K562 (cell line): ENCODE data around the gene KAZN.

ENCODE experiments used
- BCOR ChIP-seq: fragments of 450-650 bp; IDR thresholded peaks from 2 replicates; pipeline ENCODE4 v1.6.1; 2016
- FOS ChIP-seq: IDR thresholded peaks from 3 replicates; pipeline ENCODE4 v1.6.1; 2011; ENCODE audit not compliant: insufficient read length; ENCODE audit errors: extremely low read depth
- FOXP1 ChIP-seq: sonication (generic); formaldehyde crosslinking; IDR thresholded peaks from 2 replicates; pipeline ENCODE4 v1.8.0; 2022; ENCODE audit warnings: mild to moderate bottlenecking, missing genetic modification reagents
- ZNF408 ChIP-seq: fragments of 250-450 bp; sonication (Bioruptor Pico); IDR thresholded peaks from 2 replicates; pipeline ENCODE4 v1.4.0; 2020; ENCODE audit warnings: low read depth, mild to moderate bottlenecking, moderate library complexity
- TF ChIP-seq, protein P1 (sequence below), 3 experiments: IDR thresholded peaks in 2 of 3; conservative IDR thresholded peaks in 1 of 3; 2 replicates each; pipeline ENCODE4 v1.5.1; 2011 to 2012; ENCODE audit warnings: low read length in 3 of 3, mild to moderate bottlenecking in 3 of 3, control low read depth in 2 of 3, improper control_type of control experiment in 1 of 3, inconsistent platforms in 1 of 3, low read depth in 1 of 3, mixed read lengths in 1 of 3, moderate library complexity in 1 of 3; ENCODE audit not compliant: insufficient read depth in 2 of 3
- TF ChIP-seq, protein P2 (sequence below), 2 experiments: fragments of 450-650 bp; formaldehyde crosslinking in 1 of 2; IDR thresholded peaks; 2 replicates each; pipeline versions ENCODE4 v1.4.0 to v1.6.1; 2014 to 2020; ENCODE audit warnings: mild to moderate bottlenecking in 2 of 2, borderline replicate concordance in 1 of 2, low read depth in 1 of 2

DNA sequence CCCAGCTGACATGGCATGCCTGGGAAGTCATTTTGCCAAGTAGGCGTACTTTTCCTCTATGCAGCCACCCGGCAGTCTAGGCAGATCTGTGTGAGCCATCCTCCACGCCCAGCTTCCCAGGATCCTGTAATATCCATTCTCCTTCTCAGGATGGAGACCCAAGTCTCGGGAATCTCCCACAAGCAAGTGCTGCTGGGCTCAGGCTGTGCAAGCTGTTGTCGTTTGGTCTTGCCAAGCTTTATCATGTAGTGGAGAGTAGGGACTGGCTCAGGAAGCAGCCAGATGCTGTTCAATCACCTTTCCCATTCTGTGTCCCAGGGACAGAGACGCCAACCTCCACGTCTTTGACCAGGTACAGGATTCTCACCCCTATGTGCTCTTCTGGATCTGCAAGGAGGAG lies 363.9 kb downstream of the KAZN start:
- TF ChIP-seq, protein P1, sequence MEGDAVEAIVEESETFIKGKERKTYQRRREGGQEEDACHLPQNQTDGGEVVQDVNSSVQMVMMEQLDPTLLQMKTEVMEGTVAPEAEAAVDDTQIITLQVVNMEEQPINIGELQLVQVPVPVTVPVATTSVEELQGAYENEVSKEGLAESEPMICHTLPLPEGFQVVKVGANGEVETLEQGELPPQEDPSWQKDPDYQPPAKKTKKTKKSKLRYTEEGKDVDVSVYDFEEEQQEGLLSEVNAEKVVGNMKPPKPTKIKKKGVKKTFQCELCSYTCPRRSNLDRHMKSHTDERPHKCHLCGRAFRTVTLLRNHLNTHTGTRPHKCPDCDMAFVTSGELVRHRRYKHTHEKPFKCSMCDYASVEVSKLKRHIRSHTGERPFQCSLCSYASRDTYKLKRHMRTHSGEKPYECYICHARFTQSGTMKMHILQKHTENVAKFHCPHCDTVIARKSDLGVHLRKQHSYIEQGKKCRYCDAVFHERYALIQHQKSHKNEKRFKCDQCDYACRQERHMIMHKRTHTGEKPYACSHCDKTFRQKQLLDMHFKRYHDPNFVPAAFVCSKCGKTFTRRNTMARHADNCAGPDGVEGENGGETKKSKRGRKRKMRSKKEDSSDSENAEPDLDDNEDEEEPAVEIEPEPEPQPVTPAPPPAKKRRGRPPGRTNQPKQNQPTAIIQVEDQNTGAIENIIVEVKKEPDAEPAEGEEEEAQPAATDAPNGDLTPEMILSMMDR (IDR thresholded peaks at IDR 0.05 in 2 of 3, conservative IDR thresholded peaks at IDR 0.05 in 1 of 3; ENCODE audit: insufficient read depth in 2 of 3, low read depth in 1 of 3, low read length in 3 of 3), result no peak
- TF ChIP-seq FOS (no peak), ZNF408 (no peak), FOXP1 (CRISPR knock-in tag) (no peak), BCOR (no peak)
- TF ChIP-seq, protein P2, sequence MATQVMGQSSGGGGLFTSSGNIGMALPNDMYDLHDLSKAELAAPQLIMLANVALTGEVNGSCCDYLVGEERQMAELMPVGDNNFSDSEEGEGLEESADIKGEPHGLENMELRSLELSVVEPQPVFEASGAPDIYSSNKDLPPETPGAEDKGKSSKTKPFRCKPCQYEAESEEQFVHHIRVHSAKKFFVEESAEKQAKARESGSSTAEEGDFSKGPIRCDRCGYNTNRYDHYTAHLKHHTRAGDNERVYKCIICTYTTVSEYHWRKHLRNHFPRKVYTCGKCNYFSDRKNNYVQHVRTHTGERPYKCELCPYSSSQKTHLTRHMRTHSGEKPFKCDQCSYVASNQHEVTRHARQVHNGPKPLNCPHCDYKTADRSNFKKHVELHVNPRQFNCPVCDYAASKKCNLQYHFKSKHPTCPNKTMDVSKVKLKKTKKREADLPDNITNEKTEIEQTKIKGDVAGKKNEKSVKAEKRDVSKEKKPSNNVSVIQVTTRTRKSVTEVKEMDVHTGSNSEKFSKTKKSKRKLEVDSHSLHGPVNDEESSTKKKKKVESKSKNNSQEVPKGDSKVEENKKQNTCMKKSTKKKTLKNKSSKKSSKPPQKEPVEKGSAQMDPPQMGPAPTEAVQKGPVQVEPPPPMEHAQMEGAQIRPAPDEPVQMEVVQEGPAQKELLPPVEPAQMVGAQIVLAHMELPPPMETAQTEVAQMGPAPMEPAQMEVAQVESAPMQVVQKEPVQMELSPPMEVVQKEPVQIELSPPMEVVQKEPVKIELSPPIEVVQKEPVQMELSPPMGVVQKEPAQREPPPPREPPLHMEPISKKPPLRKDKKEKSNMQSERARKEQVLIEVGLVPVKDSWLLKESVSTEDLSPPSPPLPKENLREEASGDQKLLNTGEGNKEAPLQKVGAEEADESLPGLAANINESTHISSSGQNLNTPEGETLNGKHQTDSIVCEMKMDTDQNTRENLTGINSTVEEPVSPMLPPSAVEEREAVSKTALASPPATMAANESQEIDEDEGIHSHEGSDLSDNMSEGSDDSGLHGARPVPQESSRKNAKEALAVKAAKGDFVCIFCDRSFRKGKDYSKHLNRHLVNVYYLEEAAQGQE (IDR thresholded peaks at IDR 0.05; ENCODE audit: borderline replicate concordance), result no peak
- TF ChIP-seq, protein P2 (CRISPR knock-in tag; IDR thresholded peaks at IDR 0.05; ENCODE audit: low read depth), result no peak
